Liver (tissue), 3 donors: ENCODE results near the gene LCP1.

Source experiments
- CTCF ChIP-seq: fragments of 150-350 bp; IDR thresholded peaks from 2 replicates; pipeline ENCODE4 v1.5.1; 2017; ENCODE audit warnings: improper control_type of control experiment, low read depth, low read length; ENCODE audit not compliant: missing input control
- EGR1 ChIP-seq, 2 donors: IDR thresholded peaks; 2 replicates each; pipeline ENCODE4 v1.6.1; 2016 to 2018; ENCODE audit warnings: antibody characterized with exemption in 2 of 2, low read depth in 2 of 2
- FOXA1 ChIP-seq: IDR thresholded peaks from 2 replicates; pipeline ENCODE4 v1.6.1; 2016; ENCODE audit warnings: antibody characterized with exemption
- FOXA2 ChIP-seq: IDR thresholded peaks from 2 replicates; pipeline ENCODE4 v1.6.1; 2016; ENCODE audit warnings: antibody characterized with exemption
- GABPA ChIP-seq, 2 donors: IDR thresholded peaks in 1 of 2; conservative IDR thresholded peaks in 1 of 2; 2 replicates each; pipeline ENCODE4 v1.6.1; 2016; ENCODE audit warnings: antibody characterized with exemption in 2 of 2, mild to moderate bottlenecking in 1 of 2, moderate library complexity in 1 of 2
- HNF4G ChIP-seq: IDR thresholded peaks from 2 replicates; pipeline ENCODE4 v1.6.1; 2016; ENCODE audit warnings: antibody characterized with exemption
- JUND ChIP-seq, 2 donors: IDR thresholded peaks; 2 replicates each; pipeline ENCODE4 v1.6.1; 2016; ENCODE audit warnings: antibody characterized with exemption in 2 of 2
- MAX ChIP-seq: IDR thresholded peaks from 2 replicates; pipeline ENCODE4 v1.6.1; 2016; ENCODE audit warnings: antibody characterized with exemption
- RAD21 ChIP-seq, 2 donors: IDR thresholded peaks; 2 replicates each; pipeline ENCODE4 v1.6.1; 2016; ENCODE audit warnings: antibody characterized with exemption in 2 of 2, mild to moderate bottlenecking in 2 of 2
- REST ChIP-seq: IDR thresholded peaks from 2 replicates; pipeline ENCODE4 v1.6.1; 2016; ENCODE audit warnings: antibody characterized with exemption, mild to moderate bottlenecking
- SP1 ChIP-seq: IDR thresholded peaks from 2 replicates; pipeline ENCODE4 v1.6.1; 2018; ENCODE audit warnings: antibody characterized with exemption, mild to moderate bottlenecking
- TAF1 ChIP-seq: conservative IDR thresholded peaks from 2 replicates; pipeline ENCODE4 v1.6.1; 2016; ENCODE audit warnings: antibody characterized with exemption, mild to moderate bottlenecking
- YY1 ChIP-seq: IDR thresholded peaks from 2 replicates; pipeline ENCODE4 v1.6.1; 2016; ENCODE audit warnings: antibody characterized with exemption, mild to moderate bottlenecking
- ZBTB33 ChIP-seq: IDR thresholded peaks from 2 replicates; pipeline ENCODE4 v1.6.1; 2016; ENCODE audit warnings: antibody characterized with exemption
- donor health status: healthy.
- donor health status: healthy.

- TF ChIP-seq REST, result no peak
- TF ChIP-seq JUND (IDR thresholded peaks at IDR 0.05), result no peak
- no peak for TF ChIP-seq CTCF
- no peak for TF ChIP-seq RAD21 (IDR thresholded peaks at IDR 0.05)
- no peak for TF ChIP-seq YY1
- no peak for TF ChIP-seq HNF4G
- no peak for TF ChIP-seq SP1
- TF ChIP-seq ZBTB33, result no peak
- no peak for TF ChIP-seq FOXA1
- TF ChIP-seq MAX, result no peak
- TF ChIP-seq TAF1, result no peak
- no peak for TF ChIP-seq EGR1 (IDR thresholded peaks at IDR 0.05; ENCODE audit: low read depth in 2 of 2)
- no peak for TF ChIP-seq GABPA (IDR thresholded peaks at IDR 0.05 in 1 of 2, conservative IDR thresholded peaks at IDR 0.05 in 1 of 2)
- no peak for TF ChIP-seq FOXA2
Observed at GRCh38 chr13:46131705-46132104, 50.3 kb downstream of the LCP1 start.
